GM06990 (cell line): ENCODE data around the gene ZBTB48.

Source experiments
- DNase-seq: peaks from one replicate; pipeline ENCODE4 v3.0.0-alpha.2; 2011; ENCODE audit not compliant: insufficient read length; ENCODE audit errors: extremely low read depth
- H3K27me3 ChIP-seq: replicated peaks from 2 replicates; pipeline ENCODE4 v1.6.0; 2011; ENCODE audit warnings: low read length; ENCODE audit not compliant: control insufficient read depth, insufficient read depth
- H3K36me3 ChIP-seq: 2 replicates; pipeline ENCODE4 v1.5.1; 2011; ENCODE audit warnings: low read length; ENCODE audit not compliant: control insufficient read depth, insufficient read depth
- H3K4me3 ChIP-seq: replicated peaks from 2 replicates; pipeline ENCODE4 v1.5.1; 2011; ENCODE audit warnings: low read depth, mild to moderate bottlenecking, control low read depth, low read length
- TF ChIP-seq, protein P1 (sequence below): IDR thresholded peaks from 2 replicates; pipeline ENCODE4 v1.5.1; 2011; ENCODE audit warnings: low read length, control low read depth, mild to moderate bottlenecking, inconsistent platforms; ENCODE audit not compliant: insufficient read depth, poor library complexity, severe bottlenecking

Gene ZBTB48

DNA sequence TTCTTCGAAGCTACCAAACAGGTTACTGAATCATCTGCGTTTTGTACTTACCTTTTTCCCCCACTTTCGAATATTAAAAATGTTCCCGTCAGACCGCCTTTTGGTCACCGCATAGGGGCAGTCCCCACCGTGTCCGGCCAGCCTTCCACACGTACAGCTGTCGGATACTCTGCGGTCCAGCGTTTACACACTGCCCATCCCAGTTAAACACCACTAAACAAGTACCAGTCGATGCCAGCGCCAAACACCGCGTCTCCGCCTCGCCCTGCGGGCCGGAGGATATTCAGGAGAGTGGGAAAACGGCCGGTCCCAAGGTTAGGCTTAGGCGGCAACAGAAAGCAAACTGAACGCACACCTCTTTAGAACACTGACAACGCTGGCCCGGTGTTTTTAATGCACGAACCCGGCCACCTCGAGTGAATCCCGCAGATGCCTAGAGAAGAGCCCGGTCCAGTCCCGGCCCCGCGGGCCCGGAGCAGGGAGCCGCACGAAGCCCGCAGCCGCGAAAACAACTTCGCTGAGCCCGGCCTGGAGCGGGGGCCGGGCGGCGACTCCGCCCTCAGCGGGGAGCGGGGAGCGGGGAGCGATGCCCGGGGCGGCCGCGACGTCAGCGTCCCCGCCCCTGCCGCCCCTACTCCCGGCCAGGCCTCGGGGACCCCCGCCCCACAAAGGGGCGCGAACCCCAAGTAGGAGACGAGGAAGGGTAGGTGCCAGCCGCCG is 33.0 kb downstream of the ZBTB48 start:
- H3K36me3 ChIP-seq, result no peaks in the 10 kb centered on the region; the same call in 1 of the 2 replicates
- TF ChIP-seq, protein P1, sequence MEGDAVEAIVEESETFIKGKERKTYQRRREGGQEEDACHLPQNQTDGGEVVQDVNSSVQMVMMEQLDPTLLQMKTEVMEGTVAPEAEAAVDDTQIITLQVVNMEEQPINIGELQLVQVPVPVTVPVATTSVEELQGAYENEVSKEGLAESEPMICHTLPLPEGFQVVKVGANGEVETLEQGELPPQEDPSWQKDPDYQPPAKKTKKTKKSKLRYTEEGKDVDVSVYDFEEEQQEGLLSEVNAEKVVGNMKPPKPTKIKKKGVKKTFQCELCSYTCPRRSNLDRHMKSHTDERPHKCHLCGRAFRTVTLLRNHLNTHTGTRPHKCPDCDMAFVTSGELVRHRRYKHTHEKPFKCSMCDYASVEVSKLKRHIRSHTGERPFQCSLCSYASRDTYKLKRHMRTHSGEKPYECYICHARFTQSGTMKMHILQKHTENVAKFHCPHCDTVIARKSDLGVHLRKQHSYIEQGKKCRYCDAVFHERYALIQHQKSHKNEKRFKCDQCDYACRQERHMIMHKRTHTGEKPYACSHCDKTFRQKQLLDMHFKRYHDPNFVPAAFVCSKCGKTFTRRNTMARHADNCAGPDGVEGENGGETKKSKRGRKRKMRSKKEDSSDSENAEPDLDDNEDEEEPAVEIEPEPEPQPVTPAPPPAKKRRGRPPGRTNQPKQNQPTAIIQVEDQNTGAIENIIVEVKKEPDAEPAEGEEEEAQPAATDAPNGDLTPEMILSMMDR, result no peak
- no peaks in the 10 kb centered on the region for H3K27me3 ChIP-seq
- H3K4me3 ChIP-seq, result peak overlapping the region; percentile 64
- no peak for DNase-seq

DNA sequence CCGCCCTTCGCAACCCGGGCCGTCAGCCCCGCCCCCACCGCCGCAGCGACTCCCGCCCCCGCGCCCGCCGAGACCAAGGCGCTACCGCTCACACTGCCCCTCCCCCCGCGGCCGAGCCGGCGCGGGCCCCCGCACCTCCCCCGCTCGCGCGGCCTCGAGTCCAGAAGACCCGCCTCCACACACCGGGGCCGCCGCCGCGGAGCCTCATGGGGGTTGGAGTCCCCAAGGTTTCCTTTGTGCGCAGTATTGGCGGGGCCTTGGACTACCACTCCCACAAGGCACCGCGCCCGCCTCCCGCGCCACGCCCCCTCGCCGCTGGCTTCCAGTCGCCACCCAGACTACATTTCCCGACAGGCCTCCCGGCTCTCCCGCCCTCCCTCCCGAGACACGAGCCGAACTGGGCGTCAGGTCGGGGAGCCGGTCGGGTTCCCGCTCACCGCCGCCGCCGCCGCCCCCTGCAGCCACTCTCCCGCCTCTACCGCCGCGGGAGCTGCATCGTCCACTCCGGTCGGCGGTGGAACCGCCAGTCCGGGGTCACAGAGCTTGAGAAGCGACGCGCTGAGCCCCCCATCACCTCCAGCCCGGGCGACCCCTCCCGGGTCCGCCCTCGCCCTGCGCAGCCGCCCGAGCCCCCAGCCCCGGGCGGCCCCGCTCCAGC is 33.7 kb downstream of the ZBTB48 start, which contains the start of gene PHF13:
Gene PHF13, plus strand, starts transcription at position 371 of the 658 bp plus-strand sequence. CDS start 336 bp downstream, outside the sequence.
- Histone ChIP-seq H3K36me3 (no peaks in the 10 kb centered on the region; the same call in 1 of the 2 replicates), H3K27me3 (no peaks in the 10 kb centered on the region), H3K4me3 (peak within 1 kb of the TSS; percentile 74)
- TF ChIP-seq, protein P1, result no peak
- DNase-seq, result peak; percentile 100

DNA sequence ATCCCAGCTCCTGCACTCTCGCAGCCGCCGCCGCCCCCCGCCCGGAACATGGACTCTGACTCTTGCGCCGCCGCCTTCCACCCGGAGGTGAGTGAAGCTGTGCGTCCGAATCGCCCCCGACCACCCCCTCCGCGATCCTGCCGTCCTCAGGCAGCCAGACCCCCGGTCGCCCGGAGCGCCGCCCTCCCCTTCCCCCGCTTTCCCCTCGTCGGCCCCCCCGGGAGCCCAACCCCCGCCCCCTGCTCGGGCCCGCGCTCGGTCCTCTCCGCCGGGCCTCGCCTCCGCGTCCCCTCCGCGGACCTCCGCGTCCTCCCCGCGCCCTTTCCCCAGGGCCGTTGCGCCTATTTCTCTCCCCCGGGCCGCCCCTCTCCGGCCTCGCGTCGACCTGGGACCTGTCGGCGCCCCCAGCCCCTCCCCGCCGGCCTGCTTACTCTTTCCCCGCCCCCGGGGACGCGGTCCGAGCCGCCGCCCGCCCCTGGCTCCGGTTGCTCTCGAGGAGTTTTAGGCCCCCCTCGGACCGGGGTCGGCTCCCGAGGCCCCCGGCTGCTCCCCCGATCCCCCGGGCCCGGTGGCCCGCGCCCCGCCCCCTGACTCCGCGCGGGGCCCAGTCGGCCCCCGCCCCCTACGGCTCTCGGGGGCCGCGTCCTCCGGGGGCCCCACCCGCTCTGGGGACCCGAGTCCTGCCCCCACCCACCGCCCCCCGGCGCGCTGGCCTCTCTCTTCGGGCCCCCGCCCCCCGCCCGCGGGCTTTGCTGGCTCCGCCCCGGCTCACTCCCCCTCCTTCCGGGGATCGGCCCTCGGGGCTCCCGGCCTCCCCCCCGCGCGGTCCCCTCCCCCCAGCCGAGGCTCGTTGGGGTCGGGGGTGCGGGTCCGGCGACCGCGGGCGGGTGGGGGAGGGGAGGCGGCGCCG is 34.5 kb downstream of the ZBTB48 start:
- Histone ChIP-seq H3K27me3 (no peaks in the 10 kb centered on the region), H3K36me3 (no peaks in the 10 kb centered on the region; the same call in 1 of the 2 replicates), H3K4me3 (peak overlapping the region; percentile 74)
- no peak for DNase-seq
- TF ChIP-seq, protein P1, result no peak

DNA sequence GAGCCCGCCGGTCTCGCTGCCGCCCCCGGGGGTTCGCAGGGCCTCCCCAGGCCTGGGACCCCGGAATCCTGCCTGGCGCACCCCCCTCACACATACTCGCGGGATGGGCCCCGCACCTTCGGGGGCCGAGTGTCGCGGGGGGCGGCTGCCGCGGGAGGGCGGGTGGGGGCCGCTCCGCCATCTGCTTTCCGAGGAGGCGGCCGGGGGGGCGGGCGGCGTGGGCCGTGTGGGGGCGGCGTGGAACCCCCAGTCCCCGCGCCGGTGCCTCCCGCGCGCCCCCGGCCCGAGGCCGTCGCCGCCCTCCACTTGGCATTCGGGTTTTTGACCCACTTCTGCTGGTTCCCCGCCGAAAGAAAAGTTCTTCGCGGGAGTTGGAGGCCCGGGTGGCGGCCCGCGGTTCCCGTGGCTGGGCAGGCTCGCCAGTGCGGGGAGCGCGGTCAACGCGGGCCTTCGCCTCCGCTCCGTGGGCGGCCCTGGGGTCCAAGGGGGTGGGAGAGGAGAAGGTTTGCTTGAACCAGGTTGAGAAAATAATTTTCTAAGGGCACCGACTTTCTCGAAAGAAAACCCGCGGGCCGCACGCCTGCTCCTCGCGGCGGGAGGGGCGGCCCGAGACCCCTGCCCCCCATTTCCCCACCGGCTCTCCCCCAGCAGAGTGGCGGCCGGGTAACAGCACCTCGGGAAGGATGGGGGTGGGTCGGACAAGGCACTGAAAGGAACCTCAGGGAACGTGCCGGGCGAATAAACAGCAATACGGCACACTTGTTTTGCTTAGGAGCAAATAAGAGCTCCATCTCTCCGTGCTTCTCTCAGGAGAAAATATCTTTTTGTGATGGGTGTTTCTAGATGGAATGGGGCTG is 35.4 kb downstream of the ZBTB48 start:
- no peaks in the 10 kb centered on the region for H3K27me3 ChIP-seq
- H3K4me3 ChIP-seq, result peak overlapping the region; percentile 74
- peaks cover 3% of the 10 kb centered on the region; the same call in 1 of the 2 replicates for H3K36me3 ChIP-seq
- no peak for DNase-seq
- TF ChIP-seq, protein P1, result no peak

DNA sequence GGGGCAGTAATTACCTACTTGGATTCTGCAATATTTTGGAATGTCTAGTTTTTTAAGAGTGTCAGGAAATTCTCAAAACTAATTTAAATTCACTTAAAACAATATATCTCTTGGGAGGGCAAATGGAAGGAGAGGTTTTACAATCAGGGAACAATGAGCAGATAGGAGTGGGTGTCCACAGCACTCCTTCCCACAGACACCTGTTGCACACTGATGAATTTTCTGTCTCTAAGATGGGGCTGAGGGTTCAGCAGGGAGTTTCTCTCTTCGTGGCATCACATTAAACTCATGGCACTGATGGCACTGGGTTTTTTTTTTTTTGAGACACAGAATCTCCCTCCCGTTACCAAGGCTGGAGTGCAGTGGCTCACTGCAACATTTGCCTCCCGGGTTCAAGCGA is 39.3 kb downstream of the ZBTB48 start:
- no peaks in the 10 kb centered on the region for H3K27me3 ChIP-seq
- no peak for DNase-seq
- TF ChIP-seq, protein P1, result no peak
- H3K4me3 ChIP-seq, result no peak overlapping the region
- H3K36me3 ChIP-seq, result peaks cover 14% of the 10 kb centered on the region
